ENCODE results near the gene NAT9.

DNA sequence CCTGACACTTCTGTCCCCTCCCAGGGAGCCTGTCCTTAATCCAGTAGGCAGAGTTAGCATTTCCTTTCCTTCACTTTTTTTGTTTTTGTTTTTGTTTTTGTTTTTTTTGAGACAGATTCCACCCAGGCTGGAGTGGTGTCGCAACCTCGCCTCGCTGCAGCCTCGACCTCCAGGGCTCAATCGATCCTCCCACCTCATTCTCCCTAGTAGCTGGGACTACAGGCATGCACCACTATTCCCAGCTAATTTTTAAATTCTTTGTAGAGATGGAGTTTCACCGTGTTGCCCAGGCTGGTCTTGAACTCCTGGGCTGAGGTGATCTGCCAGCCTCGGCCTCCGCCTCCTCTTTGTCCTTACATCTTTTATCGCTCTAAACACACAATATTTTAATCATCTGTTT lies 23.7 kb downstream of the NAT9 start:
- TF ChIP-seq TAF1 (IDR thresholded peaks at IDR 0.05; ENCODE audit: borderline replicate concordance, low read depth, low read length) = no peak
- no peak for TF ChIP-seq POLR2AphosphoS5 (IDR thresholded peaks at IDR 0.05; ENCODE audit: low read depth, low read length)
- TF ChIP-seq POLR2A (IDR thresholded peaks at IDR 0.05; ENCODE audit: low read depth, low read length) = no peak
